ENCODE data around the gene CHST15.

CHST15 gene

GRCh38 chr10:123998197-123999141, 94.9 kb downstream of the CHST15 start:
- no peak for DNase-seq (ENCODE audit: low read depth in 2 of 2)

- no peak for DNase-seq (ENCODE audit: low read depth in 2 of 2)
Observed at GRCh38 chr10:123997486-123998196, 95.8 kb downstream of the CHST15 start.

DNA sequence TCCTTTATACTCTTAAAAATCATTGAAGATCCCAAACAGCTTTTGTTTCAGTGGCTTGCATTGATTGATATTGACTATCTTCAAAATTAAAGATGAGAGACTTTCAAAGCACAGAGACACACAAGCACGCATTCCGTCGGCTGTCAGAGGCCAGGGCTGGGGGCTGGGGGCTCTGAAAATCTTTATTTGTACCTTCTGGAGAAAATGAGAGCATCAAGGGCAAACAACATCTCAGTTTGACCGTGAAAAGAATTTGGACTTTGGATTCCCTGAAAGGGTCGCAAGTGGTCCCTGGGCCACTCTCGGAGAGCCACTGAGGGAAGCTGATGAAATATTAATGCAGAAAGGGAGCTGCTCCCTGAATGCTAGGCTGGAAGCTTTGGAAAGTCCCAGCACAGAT, 96.4 kb downstream of the CHST15 start:
- DNase-seq (ENCODE audit: low read depth in 2 of 2): no peak

DNA sequence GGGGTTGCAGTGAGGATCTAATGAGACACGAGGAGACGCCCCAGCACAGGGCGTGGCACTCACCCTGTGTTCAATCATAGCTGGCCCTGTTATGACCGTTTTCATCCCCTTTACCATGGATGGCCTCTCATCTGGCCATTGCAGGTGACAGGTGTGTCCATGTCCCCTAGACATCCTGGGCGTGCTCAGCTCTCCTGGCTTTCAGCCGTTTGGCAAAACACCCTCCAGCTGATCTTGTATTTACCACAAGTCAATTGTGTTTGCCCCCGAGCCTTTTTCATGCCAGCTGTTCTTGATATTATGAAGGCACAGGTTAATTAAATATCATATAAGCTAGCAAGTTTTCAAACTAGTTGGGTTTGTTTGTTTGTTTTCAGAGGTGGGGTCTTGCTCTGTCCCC, 97.1 kb downstream of the CHST15 start:
- no peak for DNase-seq (ENCODE audit: low read depth in 2 of 2)

DNA sequence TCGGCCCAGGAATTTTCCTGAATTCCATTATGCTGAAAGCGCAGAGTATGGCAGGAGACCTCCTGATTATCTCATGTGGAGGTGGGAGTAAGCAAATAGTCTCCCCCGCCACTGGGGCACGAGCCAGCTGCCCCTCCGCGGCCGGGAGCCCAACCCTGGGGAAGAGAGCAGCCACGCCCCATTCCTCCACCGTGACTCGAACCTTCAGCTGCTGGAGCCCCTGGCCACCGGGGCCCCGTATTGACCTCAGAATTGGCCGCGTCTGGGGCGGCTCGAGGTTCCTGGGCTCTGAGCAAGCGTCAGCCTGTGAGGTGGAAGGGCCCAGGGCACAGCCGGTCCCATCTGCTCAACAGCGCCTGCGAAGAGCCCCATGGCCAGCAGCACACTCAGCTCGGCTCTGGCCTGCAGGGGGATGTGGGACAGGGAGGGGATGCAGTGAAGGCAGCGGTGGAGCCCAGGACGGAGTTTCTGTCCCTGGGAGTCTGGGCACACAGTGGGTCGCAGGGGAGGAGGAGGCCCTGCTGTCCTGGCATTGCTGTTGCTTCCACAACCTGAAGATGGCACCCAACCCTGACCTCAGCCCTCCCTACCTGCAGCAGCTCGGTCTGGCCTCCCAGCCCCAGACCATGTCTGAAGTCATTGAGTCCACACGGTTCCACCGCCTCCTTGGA, 97.8 kb downstream of the CHST15 start:
- no peak for DNase-seq (ENCODE audit: low read depth in 2 of 2)

DNA sequence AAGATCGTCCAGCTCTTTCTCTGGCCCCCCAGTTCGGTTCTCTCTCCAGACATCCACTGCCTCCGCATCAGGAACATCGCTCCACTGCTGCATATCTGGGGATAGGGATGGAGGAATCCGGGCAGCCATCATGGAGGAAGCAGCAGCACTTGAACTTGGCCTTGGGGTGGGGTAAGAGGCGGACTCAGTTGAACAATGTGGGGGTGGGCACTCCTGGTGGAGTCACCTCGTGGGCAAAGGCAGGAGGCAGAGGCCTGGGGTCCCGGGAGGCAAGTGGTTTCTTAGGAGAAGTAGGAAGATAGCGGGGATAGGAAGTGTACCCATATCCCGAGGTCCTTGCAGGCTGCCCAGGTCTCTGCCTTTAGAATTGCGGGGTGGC, 98.3 kb downstream of the CHST15 start:
- no peak for DNase-seq (ENCODE audit: low read depth in 2 of 2)

GRCh38 chr10:123994417-123995081, 98.8 kb downstream of the CHST15 start:
- peak; percentile 50 to 55 for DNase-seq (ENCODE audit: low read depth in 2 of 2)

GRCh38 chr10:123993534-123994416, 99.6 kb downstream of the CHST15 start:
- no peak for DNase-seq (ENCODE audit: low read depth in 2 of 2)

- DNase-seq (ENCODE audit: low read depth in 2 of 2): no peak
Observed at GRCh38 chr10:123991611-123992570, 101.5 kb downstream of the CHST15 start.

DNA sequence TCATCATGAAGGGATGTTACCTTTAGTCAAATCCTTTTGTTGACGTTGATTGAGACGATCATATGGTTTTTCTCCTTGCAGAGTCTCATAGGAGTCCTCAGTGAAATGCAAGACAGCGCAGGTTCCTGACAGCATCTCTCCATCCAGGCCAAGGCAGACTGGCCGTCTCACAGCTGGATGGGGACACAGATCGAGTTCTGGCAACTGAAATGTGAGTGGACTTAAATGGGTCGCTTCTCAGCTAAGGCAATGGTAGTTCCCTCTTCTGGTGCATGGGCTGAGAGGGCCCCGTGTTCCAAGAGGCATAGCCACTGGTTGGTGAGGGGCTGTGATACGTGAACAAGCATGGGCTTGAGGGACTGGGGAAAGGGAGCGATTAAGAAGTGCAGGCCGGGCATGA, 102.5 kb downstream of the CHST15 start:
- no peak for DNase-seq (ENCODE audit: low read depth in 2 of 2)

- no peak for DNase-seq (ENCODE audit: low read depth in 2 of 2)
Observed at GRCh38 chr10:123988694-123989093, 104.7 kb downstream of the CHST15 start.

DNA sequence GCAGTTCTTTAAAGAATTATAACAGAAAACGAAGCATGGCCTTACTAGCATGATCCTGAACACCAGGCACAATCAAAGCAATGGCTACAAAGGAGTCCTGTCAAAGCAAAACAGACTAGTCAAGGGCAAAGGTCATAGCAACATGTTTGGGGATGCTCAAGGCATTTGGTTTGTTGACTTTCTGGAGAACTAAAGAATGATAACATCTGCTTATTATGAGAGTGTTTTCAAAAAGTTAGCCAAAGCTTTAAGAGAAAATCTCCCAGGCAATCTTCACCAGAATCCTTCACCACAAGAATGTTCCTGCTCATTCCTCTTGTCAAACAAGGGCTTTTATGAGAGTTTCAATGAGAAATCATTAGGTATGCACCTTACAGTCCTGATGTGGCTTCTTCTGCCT, 106.7 kb downstream of the CHST15 start:
- DNase-seq (ENCODE audit: low read depth in 2 of 2): no peak

GRCh38 chr10:123974406-123974805, 119.0 kb downstream of the CHST15 start:
- no peak for DNase-seq (ENCODE audit: low read depth in 2 of 2)

- no peak for DNase-seq (ENCODE audit: low read depth in 2 of 2)
Observed at GRCh38 chr10:123972481-123973401, 120.7 kb downstream of the CHST15 start.

GRCh38 chr10:123970927-123971286, 122.5 kb downstream of the CHST15 start:
- DNase-seq (ENCODE audit: low read depth in 2 of 2): no peak

DNA sequence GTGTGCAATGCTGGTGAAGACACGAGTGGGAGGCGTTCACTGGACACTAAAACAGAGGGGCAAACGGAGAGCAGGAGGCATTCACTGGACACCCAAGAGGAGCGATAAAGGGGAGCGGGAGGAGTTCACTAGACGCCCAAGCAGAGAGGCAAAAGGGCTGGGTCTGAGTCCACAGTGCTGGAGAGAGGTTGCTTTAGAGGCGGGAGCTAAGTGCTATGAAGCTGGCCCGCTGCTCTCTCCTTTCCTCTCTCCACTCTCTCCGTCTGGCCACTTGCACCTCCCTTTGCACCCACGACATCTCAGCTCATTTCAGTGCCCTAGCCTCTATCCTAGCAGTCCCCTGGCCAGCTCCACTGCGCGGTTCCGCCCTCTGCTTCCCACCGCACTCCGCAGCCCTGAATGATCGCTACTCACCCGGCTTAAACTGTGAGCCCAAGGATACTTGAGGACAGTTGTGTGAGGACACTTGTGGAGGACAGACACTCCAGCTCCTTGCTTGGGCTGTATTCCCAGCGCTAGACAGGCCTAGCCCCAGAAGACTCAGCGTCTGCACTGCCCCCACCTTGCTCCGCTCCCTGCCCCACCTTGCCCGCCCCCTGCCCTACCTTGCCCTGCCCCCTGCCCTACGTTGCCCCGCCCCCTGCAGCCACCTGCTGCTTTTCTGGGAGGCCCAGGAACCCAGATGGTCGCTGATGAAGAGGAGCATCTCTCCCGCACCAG, 123.0 kb downstream of the CHST15 start:
- no peak for DNase-seq (ENCODE audit: low read depth in 2 of 2)

- DNase-seq (ENCODE audit: low read depth in 2 of 2): no peak
Observed at GRCh38 chr10:123967626-123968243, 125.7 kb downstream of the CHST15 start.

DNA sequence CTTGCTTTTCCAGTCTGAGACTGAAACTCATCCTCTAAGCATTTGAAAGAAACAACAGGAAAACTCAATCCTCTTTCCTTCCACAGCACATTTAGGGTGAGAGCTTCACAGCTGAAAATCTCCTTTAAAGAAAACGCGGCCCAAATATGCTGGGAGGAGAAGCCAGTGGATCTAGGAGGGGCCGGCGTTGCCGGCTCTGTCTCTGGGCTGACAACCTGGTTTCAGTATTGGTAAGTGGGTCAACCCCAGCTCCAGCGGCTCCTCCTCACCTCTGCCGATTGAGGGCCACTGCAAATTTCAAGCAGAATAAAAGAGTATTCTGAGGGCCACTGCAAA, 126.5 kb downstream of the CHST15 start:
- DNase-seq (ENCODE audit: low read depth in 2 of 2): no peak

Measured in stimulated activated CD8-positive, alpha-beta memory T cell treated with anti-CD3 and anti-CD28 coated beads, Interleukin-15, amount 100 ng/mL, for 4 hours (primary cell).